Neural cell (in vitro differentiated cells): ENCODE measurements around the gene LRRC45. TPM values are rescaled to one million over a fixed set of nuclear protein-coding genes. Genes with fewer than 3 reads are reported as not detected.

Experiments
- H2AFZ ChIP-seq: fragments of 200-600, 300-800 bp; sonication (generic), shearing (Covaris generic); 2 replicates; pipeline ENCODE4 v1.6.0; 2014; ENCODE audit warnings: low read depth, mild to moderate bottlenecking, antibody characterized with exemption, low read length, moderate library complexity
- H3F3A ChIP-seq: fragments of 200-600 bp; shearing (Covaris generic); 2 replicates; pipeline ENCODE4 v1.6.1; 2016; ENCODE audit warnings: mild to moderate bottlenecking, moderate library complexity, mixed read lengths, antibody characterized with exemption, low read length; ENCODE audit not compliant: insufficient read depth, poor library complexity, severe bottlenecking
- H3K27ac ChIP-seq: fragments of 200-600, 300-800 bp; sonication (generic), shearing (Covaris generic); 2 replicates; pipeline ENCODE4 v1.5.1; 2014; ENCODE audit warnings: mild to moderate bottlenecking, low read length, moderate library complexity
- H3K27me3 ChIP-seq: fragments of 300-800, 200-600 bp; sonication (generic), shearing (Covaris generic); 2 replicates; pipeline ENCODE4 v1.6.0; 2014; ENCODE audit warnings: mild to moderate bottlenecking, low read depth, low read length, moderate library complexity; ENCODE audit not compliant: insufficient read depth
- H3K36me3 ChIP-seq: fragments of 300-800, 200-600 bp; sonication (generic), shearing (Covaris generic); 2 replicates; pipeline ENCODE4 v1.5.1; 2014; ENCODE audit warnings: mild to moderate bottlenecking, antibody characterized with exemption, low read length, moderate library complexity; ENCODE audit not compliant: insufficient read depth
- H3K4me2 ChIP-seq: fragments of 300-800, 200-600 bp; sonication (generic), shearing (Covaris generic); 2 replicates; pipeline ENCODE4 v1.6.0; 2014; ENCODE audit warnings: mild to moderate bottlenecking, low read length
- H3K4me3 ChIP-seq: fragments of 300-800, 200-600 bp; sonication (generic), shearing (Covaris generic); 2 replicates; pipeline ENCODE4 v1.5.1; 2014; ENCODE audit warnings: mild to moderate bottlenecking, low read length, moderate library complexity
- H3K79me2 ChIP-seq: fragments of 200-600 bp; shearing (Covaris generic); replicated peaks from 2 replicates; pipeline ENCODE4 v1.6.0; 2014; ENCODE audit warnings: mild to moderate bottlenecking, low read length, moderate library complexity; ENCODE audit not compliant: insufficient read depth
- H3K9ac ChIP-seq: fragments of 300-800, 200-600 bp; sonication (generic), shearing (Covaris generic); 2 replicates; pipeline ENCODE4 v1.6.1; 2016; ENCODE audit warnings: mild to moderate bottlenecking, low read length, mixed read lengths
- H3K9me2 ChIP-seq: fragments of 200-600 bp; shearing (Covaris generic); 2 replicates; pipeline ENCODE4 v1.6.1; 2016; ENCODE audit warnings: mild to moderate bottlenecking, low read length, mixed read lengths; ENCODE audit not compliant: insufficient read depth
- H3K9me3 ChIP-seq: fragments of 200-600, 300-800 bp; sonication (generic), shearing (Covaris generic); 2 replicates; pipeline ENCODE4 v1.6.1; 2016; ENCODE audit warnings: mild to moderate bottlenecking, mixed run types, low read length, moderate library complexity, mixed read lengths
- H4K20me1 ChIP-seq: fragments of 200-600 bp; shearing (Covaris generic); 2 replicates; pipeline ENCODE4 v1.6.1; 2016; ENCODE audit warnings: mild to moderate bottlenecking, mixed run types; ENCODE audit not compliant: insufficient read depth
- EP300 ChIP-seq: fragments of 450-650 bp; conservative IDR thresholded peaks from 2 replicates; pipeline ENCODE4 v1.6.1; 2014; ENCODE audit warnings: antibody characterized with exemption, mild to moderate bottlenecking, moderate library complexity; ENCODE audit not compliant: poor library complexity, severe bottlenecking
- EZH2 ChIP-seq: fragments of 200-600, 300-800 bp; shearing (Covaris generic), sonication (generic); IDR thresholded peaks from 2 replicates; pipeline ENCODE4 v1.6.1; 2014; ENCODE audit warnings: antibody characterized with exemption, low read length, borderline replicate concordance, mild to moderate bottlenecking; ENCODE audit not compliant: insufficient read depth, poor library complexity, severe bottlenecking
- MXI1 ChIP-seq: fragments of 450-650 bp; conservative IDR thresholded peaks from 2 replicates; pipeline ENCODE4 v1.6.1; 2014; ENCODE audit warnings: antibody characterized with exemption, mild to moderate bottlenecking; ENCODE audit not compliant: poor library complexity, severe bottlenecking
- POLR2AphosphoS5 ChIP-seq: IDR thresholded peaks from 2 replicates; pipeline ENCODE4 v1.6.1; 2012
- RAD21 ChIP-seq: fragments of 450-650 bp; conservative IDR thresholded peaks from 2 replicates; pipeline ENCODE4 v1.6.1; 2014; ENCODE audit warnings: antibody characterized with exemption, mild to moderate bottlenecking, moderate library complexity
- REST ChIP-seq: IDR thresholded peaks from 2 replicates; pipeline ENCODE4 v1.6.1; 2012; ENCODE audit warnings: borderline replicate concordance
- SMC3 ChIP-seq: fragments of 450-650 bp; conservative IDR thresholded peaks from 2 replicates; pipeline ENCODE4 v1.6.1; 2014; ENCODE audit warnings: antibody characterized with exemption, mild to moderate bottlenecking, moderate library complexity; ENCODE audit not compliant: poor library complexity
- TAF1 ChIP-seq: IDR thresholded peaks from 2 replicates; pipeline ENCODE4 v1.6.1; 2012; ENCODE audit warnings: low read depth
- polyA plus RNA-seq: library from polyadenylated mRNA; depleted of rRNA; stranded (reverse); fragments of >200 nt; gene quantifications from 2 replicates; pipeline ENCODE4 v1.2.3, GENCODE V29; 2014
- TF ChIP-seq, protein P1 (sequence below): fragments of 450-650 bp; IDR thresholded peaks from 2 replicates; pipeline ENCODE4 v1.5.1; 2014; ENCODE audit warnings: antibody characterized with exemption, mild to moderate bottlenecking, moderate library complexity; ENCODE audit not compliant: poor library complexity, severe bottlenecking

The LRRC45 gene
- polyA plus RNA-seq, 1 donor from 2014 or later, result 51.7 TPM

- Histone ChIP-seq H2AFZ (no peak overlapping the region), H3K4me2 (no peak overlapping the region), H3K9ac (no peak overlapping the region), H3K9me2 (no peaks in the 10 kb centered on the region), H3K27me3 (no peaks in the 10 kb centered on the region), H3K27ac (no peak overlapping the region), H4K20me1 (no peaks in the 10 kb centered on the region), H3K4me3 (no peak overlapping the region), H3K9me3 (no peaks in the 10 kb centered on the region), H3K36me3 (no peaks in the 10 kb centered on the region), H3K79me2 (no peaks in the 10 kb centered on the region), H3F3A (peaks cover 8% of the 10 kb centered on the region)
- TF ChIP-seq RAD21 (no peak), EP300 (no peak), REST (no peak), SMC3 (no peak), MXI1 (no peak), TAF1 (no peak), EZH2 (no peak), POLR2AphosphoS5 (no peak)
- TF ChIP-seq, protein P1, sequence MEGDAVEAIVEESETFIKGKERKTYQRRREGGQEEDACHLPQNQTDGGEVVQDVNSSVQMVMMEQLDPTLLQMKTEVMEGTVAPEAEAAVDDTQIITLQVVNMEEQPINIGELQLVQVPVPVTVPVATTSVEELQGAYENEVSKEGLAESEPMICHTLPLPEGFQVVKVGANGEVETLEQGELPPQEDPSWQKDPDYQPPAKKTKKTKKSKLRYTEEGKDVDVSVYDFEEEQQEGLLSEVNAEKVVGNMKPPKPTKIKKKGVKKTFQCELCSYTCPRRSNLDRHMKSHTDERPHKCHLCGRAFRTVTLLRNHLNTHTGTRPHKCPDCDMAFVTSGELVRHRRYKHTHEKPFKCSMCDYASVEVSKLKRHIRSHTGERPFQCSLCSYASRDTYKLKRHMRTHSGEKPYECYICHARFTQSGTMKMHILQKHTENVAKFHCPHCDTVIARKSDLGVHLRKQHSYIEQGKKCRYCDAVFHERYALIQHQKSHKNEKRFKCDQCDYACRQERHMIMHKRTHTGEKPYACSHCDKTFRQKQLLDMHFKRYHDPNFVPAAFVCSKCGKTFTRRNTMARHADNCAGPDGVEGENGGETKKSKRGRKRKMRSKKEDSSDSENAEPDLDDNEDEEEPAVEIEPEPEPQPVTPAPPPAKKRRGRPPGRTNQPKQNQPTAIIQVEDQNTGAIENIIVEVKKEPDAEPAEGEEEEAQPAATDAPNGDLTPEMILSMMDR, result no peak
Observed at GRCh38 chr17:82033359-82034085, 10.4 kb downstream of the LRRC45 start.

GRCh38 chr17:82034371-82035011 lies 11.4 kb downstream of the LRRC45 start:
- no peaks in the 10 kb centered on the region for H3K36me3 ChIP-seq
- no peak overlapping the region for H3K27ac ChIP-seq
- H3K4me2 ChIP-seq, result no peak overlapping the region
- H4K20me1 ChIP-seq, result no peaks in the 10 kb centered on the region
- peaks cover 8% of the 10 kb centered on the region for H3F3A ChIP-seq
- H3K9ac ChIP-seq, result no peak overlapping the region
- no peak for TF ChIP-seq EZH2
- no peaks in the 10 kb centered on the region for H3K27me3 ChIP-seq
- no peak overlapping the region for H2AFZ ChIP-seq
- no peaks in the 10 kb centered on the region for H3K9me2 ChIP-seq
- H3K9me3 ChIP-seq, result no peaks in the 10 kb centered on the region
- no peaks in the 10 kb centered on the region for H3K79me2 ChIP-seq
- H3K4me3 ChIP-seq, result no peak overlapping the region
